ENCODE results near the gene CFAP410. TPM values are rescaled to one million over a fixed set of nuclear protein-coding genes. Genes with fewer than 3 reads are reported as not detected.

The CFAP410 gene
- total RNA-seq, 1 donor from 2014 or later: 11.2 TPM

- peak; percentile 33 for TF ChIP-seq CTCF (conservative IDR thresholded peaks at IDR 0.05; ENCODE audit: low read depth, low read length)
- no peak overlapping the region for H3K4me3 ChIP-seq (ENCODE audit: low read depth, low read length)
- DNase-seq (ENCODE audit: low read depth): no peak
Measured at GRCh38 chr21:44298301-44298700, 40.9 kb downstream of the CFAP410 start.

GRCh38 chr21:44297525-44298290 lies 41.5 kb downstream of the CFAP410 start:
- H3K4me3 ChIP-seq (ENCODE audit: low read depth, low read length): no peak overlapping the region
- DNase-seq (ENCODE audit: low read depth): no peak
- peak; percentile 86 for TF ChIP-seq CTCF (conservative IDR thresholded peaks at IDR 0.05; ENCODE audit: low read depth, low read length)

- no peak for DNase-seq (ENCODE audit: low read depth)
- TF ChIP-seq CTCF (conservative IDR thresholded peaks at IDR 0.05; ENCODE audit: low read depth, low read length): no peak
- H3K4me3 ChIP-seq (ENCODE audit: low read depth, low read length): no peak overlapping the region
Measured at GRCh38 chr21:44296916-44297315, 42.3 kb downstream of the CFAP410 start.

GRCh38 chr21:44296103-44296519 lies 43.1 kb downstream of the CFAP410 start:
- DNase-seq (ENCODE audit: low read depth): no peak
- no peak for TF ChIP-seq CTCF (conservative IDR thresholded peaks at IDR 0.05; ENCODE audit: low read depth, low read length)
- H3K4me3 ChIP-seq (ENCODE audit: low read depth, low read length): no peak overlapping the region

- no peak for DNase-seq (ENCODE audit: low read depth)
- H3K4me3 ChIP-seq (ENCODE audit: low read depth, low read length): no peak overlapping the region
- TF ChIP-seq CTCF (conservative IDR thresholded peaks at IDR 0.05; ENCODE audit: low read depth, low read length): no peak
Measured at GRCh38 chr21:44295646-44296045, 43.5 kb downstream of the CFAP410 start.

- no peak for TF ChIP-seq CTCF (conservative IDR thresholded peaks at IDR 0.05; ENCODE audit: low read depth, low read length)
- no peak for DNase-seq (ENCODE audit: low read depth)
Measured at GRCh38 chr21:44295163-44295573, 44.0 kb downstream of the CFAP410 start.

More at GRCh38 chr21:44295163-44295573, 44.0 kb downstream of the CFAP410 start:
- H3K4me3 ChIP-seq (ENCODE audit: low read depth, low read length): no peak overlapping the region
